Neural cell (in vitro differentiated cells): ENCODE measurements around the gene TIPARP.

Experiments used
- CTCF ChIP-seq: fragments of 450-650 bp; IDR thresholded peaks from 2 replicates; pipeline ENCODE4 v1.5.1; 2014; ENCODE audit warnings: antibody characterized with exemption, mild to moderate bottlenecking, moderate library complexity; ENCODE audit not compliant: poor library complexity, severe bottlenecking
- EP300 ChIP-seq: fragments of 450-650 bp; conservative IDR thresholded peaks from 2 replicates; pipeline ENCODE4 v1.6.1; 2014; ENCODE audit warnings: antibody characterized with exemption, mild to moderate bottlenecking, moderate library complexity; ENCODE audit not compliant: poor library complexity, severe bottlenecking

GRCh38 chr3:156658732-156659090, 15.7 kb upstream of the TIPARP start:
- TF ChIP-seq EP300: no peak
- TF ChIP-seq CTCF: no peak
